ENCODE results near the gene PSMD5.

The PSMD5 gene
- total RNA-seq, result 18.7 to 28.8 (median 23.6) reads per million in 4 donors

DNA sequence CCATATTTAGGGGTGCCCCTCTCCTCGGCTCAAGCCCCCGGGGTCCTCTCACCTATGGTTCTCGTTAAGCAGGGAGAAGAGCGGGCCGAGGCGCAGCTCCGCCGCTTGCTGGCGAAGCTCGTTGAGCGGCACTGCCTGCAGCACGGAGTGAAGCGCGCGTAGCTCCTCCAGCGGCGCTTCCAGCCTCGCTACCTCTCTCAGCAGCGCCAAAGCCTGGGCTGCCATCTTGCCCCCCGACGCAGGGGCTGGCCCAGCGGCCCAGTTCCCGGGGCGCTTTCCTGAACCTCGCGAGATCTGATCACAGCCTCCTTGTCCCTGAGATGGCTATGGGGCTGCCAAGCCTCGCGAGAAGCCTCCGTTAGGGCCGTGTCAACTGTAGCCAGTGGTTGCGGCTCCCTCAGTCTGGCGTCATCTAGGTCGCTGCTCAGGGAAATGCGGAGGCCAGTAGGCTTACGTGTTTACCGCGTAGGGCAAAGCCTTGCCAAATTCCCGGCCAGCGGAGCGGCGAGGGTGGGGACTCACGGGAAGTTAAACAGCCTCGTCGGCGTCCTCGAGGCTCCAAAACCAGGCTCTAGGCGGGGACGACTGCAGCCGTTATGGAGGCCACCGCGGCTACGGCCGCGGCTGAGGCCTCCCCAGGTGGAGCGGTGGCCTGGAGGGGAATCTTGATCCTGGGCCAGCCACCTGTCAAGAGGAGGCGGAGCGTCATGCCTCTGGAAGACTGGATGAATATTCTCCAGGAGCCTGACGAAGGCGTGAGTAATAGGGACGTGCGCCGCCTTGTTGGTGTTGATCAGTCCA lies at the start of gene PSMD5:
PSMD5 (minus strand) TSS at position 238 of the 801 bp plus-strand sequence; CDS start at position 225, 13 bp downstream.
- peak; percentile 94 to 98 (median 95) for DNase-seq

DNA sequence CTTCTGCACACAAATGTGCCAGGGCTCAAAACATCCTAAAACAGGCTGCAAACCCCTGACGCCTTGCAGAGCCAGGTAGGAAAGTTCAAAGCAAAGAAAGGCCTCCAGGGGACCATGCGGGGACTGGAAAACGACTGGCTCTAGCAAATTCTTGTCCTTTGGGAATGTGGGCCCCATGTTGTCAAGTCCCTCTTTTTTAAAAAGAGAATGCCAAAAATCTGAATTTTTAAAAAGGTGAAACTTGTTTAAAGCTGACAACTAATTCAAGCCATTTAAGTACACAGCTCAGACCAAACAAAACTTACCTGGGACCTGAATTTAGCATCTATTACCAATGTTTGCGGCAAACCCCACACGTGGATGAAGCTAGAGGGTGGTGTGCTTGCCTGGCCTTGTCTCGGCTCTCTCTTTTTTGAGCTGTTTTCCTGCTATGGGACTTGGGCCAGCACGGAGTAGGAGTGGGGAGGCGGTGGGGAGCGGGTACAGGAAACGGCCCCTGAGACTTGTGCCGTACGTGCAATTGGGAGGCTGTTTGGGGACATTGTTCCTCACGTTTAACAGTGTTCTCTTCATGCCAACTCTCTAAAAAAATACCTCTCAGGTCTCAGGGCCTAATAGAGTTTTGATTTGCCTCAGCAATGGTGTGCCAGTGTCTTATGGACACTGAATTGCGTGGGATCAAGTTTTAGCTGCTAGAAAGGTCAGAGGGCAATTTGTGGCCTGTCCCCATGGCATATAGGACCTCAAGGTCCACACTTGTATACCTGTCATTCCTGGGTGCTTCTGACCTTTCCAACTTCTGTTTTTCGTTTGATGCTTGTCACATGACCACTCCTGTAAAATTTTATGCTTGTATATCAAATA lies 49.4 kb upstream of the PSMD5 start:
- no peak for DNase-seq

DNA sequence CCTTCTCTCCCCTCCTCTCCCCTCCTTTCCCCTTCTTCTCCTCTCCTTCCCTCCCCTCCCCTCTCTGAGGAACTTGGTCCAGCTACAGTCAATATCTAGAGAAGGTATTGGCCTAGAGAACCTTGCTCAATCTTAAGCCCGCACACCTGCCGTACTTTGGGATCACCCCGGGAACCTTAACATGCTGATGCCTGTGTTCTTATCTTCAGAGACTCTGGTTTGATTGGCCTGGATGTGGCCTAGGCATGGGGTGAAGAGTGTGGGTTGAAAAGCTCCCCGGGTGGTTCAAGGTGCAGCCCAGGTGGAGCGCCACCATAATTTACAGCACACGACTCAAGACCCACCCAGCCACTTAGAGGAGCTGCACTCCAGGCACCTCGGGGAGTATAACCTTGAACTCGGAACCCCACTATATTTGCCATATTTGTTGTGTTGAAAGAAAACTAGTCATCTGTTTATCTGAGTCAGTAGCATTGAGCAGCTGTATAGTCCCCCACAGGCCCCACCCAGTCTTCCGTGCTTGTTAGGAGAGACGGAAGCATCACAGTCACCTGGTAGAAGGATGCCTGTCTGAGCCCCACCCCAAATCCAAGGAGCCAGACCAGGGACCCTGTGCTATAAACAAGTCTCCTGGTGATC lies 48.6 kb upstream of the PSMD5 start:
- peak in 2 of 5 donors; percentile 39 to 83 for DNase-seq

DNA sequence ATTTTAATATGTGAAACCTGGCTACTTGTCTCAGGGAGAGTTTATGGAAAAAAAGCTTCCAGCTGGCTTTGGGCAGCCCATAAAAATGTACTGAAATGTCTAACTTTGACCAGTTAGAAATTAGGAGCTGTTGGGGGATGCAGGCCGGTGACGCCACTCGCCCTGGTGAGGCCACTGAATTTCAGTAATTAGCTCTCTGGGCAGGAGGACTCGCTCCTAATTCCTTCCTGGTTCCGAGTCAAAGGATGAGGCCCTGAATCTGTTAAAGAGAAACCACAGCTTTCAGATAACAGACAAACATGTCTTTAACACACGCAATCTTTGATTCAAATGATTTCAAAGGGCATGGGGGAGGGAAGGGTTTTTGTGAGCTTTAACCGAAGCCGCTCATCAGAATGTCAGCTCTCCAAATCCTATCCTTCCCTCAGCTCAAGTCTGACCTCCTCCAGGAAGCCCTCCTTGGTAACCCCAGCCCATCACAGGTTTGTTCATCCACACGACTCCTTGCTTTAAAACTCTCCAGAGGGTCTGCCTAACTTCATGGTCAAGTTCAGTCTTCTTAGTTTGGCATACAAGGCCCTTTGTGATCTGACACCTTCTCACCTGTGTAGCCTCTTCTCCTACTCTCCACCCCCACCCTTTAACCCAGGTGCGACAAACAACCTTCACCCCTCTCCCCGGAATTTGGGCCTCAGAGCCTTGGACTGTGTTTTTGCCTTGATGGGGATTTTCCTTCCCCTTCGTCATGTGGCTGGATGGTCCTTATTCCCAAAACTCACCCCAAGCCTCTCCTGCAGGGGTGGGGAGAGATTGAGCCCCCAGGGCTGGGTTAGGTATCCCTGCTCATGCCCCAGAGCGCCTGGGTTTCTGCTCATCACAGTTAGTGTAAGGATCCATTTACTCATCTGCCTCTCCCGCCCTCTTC lies 47.9 kb upstream of the PSMD5 start:
- DNase-seq, result peak in 1 of 5 donors; percentile 78

DNA sequence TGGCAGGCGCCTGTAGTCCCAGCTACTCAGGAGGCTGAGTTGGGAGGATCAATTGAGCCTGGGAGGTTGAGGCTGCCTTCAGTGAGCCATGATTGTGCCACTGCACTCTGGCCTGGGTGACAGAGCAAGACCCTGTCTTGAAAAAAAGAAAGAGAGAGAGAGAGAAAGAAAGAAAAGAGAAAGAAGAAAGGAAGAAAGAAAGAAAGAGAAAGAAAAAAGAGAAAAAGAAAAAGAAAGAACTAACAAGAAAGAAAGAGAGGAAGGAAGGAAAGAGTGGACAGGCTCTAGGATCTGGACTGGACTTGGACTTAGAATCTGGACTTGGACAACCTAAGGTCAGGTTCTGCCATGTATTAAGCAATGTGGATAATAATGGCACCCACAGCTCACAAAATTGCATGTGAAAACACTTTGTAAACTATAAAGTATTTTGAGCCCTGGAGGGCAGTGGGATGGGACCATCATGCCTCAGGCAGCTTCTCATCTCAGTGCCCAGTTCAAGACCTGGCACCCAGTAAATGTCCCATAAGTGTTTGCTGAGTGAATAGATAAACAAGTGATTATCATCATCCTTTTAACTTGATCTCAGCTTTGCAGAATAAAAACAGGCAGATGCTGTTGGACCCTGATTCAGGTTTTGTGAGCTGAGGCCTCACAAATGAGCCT lies 47.0 kb upstream of the PSMD5 start:
- DNase-seq, result no peak

DNA sequence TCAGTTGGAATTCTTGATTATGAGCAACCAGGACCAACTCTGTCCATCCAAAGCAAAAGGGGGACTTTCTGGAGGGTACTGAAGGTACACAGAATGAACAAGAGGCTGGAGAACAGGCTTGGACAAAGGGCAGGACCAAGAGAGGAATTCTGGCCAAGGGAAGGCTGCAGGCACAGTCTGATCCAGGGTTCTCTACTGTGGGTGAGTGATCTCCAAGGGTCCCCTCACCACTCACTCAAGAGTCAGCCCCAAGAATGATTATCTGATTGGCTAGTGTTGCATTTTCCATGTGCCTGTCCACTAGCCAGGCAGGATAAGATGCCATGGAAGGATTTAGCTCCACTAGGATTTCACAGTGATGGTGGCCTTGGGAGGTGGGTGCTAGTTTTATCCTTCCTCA lies 45.9 kb upstream of the PSMD5 start:
- DNase-seq, result no peak

DNA sequence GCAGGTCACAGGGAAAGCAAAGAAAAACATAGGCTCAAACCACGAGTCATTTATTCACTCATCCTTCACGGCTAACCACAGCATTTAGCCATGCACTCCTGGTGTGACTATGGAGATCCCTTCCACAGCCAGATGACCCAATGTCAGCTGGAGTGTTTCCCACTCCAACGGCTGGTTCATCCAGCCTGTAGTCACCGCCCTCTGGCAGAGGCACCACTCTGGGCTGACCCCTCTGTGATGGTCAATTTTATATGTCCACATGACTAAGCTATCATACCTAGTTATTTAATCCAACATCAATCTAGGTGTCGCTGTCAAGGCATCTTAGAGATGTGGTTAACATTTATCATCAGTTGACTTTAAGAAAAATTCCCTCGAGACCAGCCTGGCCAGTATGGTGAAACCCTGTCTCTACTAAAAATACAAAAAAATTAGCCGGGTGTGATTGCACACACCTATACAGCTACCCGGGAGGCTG lies 43.8 kb upstream of the PSMD5 start:
- no peak for DNase-seq

DNA sequence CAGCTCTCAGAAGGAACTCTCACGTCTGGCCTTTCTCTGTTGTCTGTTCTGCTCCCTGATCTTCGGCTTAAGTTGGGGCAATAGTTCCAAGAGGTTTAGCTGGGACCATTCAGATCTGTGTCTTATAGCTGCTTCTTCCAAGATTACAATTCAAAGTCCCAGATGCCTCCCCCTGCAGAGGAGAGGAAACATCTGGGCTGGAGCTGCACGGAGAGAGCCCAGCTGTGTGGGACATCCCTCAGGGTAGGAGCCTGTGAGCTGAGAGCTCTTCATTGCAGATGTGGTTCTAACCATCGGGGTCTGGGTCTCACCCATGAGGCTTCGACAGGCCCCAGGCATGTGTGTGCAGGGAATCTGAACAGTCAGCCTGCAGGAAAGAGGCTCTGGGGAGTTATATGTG lies 43.2 kb upstream of the PSMD5 start:
- no peak for DNase-seq

DNA sequence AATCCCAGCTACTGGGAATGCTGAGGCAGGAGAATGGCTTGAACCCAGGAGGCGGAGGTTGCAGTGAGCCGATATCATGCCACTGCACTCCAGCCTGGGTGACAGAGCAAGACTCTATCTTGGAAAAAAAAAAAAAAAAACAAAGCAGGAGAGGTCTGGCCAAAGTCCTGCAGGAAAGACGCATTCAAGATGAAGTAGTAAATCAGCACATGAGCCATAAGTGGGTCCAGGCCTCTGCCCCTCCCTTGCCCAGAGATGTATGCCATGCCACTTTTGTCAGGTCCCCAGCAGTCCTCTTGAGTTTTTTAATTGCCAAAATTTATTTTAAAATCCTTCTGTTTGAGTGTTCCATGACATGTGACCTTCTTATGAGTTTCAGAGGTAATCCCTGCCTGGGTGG lies 42.7 kb upstream of the PSMD5 start:
- no peak for DNase-seq

DNA sequence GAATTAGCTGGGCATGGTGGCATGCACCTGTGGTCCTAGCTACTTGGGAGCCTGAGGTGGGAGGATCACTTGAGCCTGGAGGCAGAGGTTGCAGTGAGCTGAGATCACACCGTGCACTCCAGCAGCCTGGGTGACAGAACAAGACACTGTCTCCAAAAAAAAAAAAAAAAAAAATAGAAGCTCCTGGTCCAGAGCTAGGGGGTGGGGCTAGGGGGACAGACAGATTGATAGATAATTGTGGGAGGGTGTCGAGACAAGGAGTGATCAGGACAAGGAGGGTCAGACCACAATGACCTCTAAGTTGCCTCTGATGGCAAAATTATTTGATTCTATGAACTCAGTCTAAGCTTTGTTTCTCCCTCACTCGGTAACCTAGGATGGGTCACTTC lies 40.9 kb upstream of the PSMD5 start:
- no peak for DNase-seq

DNA sequence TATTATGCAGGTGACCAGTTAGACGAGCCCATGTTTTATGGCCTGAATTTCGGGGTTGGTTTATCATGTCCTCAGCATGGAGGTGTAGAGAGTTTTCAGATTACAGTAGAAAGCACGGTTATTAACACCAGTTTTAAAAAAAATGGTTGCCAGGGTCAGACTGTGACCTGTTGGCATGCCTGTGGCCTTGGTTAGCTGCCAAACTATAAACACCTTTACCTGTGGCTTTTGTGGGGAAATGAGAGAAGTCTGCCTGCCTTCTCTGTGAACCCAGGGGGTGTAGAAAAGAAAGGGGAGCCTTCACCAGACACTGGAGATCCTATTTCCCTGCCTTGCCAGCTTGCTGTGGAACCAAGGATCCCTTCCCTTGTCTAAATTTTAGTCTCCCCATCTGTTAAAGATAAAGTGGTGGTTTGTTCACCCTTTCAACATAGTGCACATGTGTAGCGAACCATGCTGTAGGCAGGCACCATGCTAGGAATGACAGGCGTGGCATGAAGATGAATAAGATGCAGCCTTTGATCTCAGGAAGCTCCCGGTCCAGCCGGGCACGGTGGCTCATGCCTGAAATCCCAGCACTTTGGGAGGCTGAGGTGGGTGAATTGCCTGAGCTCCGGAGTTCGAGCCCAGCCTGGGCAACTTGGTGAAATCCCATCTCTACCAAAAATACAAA lies 40.3 kb upstream of the PSMD5 start:
- DNase-seq, result no peak

DNA sequence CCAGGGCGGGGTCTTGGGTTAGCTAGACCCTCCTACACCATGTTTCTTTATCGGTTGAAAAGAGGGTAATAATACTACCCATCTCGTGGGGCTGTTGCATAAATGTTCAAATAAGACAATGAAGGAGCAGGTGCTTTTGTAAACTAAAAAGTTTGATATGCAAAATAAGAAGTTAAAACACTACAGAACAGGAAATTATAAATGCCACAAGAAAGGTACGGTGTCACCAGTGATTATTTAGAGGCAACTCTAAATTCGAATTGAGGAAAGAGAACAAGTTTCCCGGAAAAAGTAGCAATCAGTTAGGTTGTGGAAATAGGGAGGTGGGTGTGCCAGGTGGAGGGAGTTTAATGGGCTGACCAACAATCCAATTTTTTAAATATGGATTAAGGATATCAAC lies 36.7 kb upstream of the PSMD5 start:
- DNase-seq, result no peak

DNA sequence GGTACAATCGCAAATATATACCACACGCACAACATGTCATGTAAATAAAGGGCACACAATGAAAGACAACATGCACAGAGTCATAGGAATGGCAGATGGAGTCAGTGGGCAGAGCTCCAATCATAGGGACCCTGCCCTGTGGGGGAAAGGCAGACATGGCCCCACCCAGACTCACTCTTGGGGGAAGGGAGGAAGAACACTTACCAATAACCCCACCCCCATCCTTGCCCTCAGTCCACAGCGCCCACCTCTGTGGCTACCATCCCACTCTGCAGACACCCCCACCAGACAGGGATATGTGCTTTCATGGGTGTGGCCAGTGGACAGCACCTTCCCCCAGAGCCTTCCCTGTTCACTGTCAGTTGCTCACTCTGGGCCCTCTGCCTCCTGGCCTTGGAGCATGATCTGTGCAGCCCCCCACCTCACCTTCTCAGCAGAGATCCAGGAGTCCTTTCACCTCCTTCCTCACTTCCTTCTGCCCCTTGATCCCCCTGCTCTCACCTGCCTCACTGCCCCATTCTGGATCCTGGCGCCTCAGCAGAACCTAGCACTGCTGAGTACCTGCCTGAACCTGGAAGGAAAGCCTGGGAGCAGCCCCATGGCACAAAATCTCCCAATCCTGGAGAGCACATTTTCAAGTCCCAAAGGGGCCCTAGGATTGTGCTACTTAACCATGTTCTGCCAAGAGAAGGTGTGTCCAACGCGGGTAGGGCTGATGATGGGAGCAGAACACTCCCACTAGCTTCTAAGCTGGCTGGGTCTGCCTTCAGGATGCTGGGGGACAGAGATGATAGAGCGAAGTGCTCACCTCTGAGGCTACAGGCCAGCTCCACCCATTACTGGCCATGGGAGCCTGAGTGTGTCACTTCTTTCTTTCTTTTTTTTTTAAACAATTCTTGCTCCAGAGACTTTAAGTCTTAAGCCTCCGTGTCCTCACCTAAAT lies 35.7 kb upstream of the PSMD5 start:
- DNase-seq, result peak in 1 of 5 donors; percentile 47

DNA sequence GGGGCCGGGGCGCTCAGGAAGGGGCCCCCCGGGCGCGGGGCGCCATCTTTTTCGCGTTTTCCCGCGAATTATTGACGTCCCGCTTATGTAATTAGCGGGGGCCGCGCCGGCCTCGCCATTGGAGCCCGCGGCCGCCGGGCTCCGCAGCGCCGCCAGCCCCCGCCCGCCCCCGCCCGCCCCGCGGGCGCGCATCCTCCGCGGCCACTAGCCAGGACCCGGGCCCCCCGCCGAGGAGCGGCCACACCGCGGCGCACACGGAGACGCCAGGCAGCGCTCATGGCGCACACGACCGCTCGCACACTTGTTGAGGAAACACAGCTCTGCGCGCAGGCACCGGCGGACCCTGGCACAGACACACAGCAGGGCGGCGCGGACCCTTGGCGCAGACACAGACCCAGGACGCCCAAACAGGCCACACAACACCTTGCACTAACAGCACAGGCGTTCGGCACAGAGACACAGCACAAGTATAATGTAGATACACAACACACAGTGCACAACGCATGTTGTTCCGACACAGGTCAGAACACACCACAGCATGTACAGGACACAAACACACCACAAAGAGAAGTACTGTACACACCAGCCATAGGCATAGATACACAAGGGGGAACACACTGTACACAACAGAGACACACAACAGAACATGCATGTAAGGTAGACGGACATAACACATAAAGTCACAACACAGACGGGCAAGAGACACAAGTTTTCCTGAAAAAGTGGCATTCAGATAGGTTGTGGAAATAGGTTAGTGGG lies 34.7 kb upstream of the PSMD5 start:
- DNase-seq, result peak; percentile 37 to 81 (median 53)

DNA sequence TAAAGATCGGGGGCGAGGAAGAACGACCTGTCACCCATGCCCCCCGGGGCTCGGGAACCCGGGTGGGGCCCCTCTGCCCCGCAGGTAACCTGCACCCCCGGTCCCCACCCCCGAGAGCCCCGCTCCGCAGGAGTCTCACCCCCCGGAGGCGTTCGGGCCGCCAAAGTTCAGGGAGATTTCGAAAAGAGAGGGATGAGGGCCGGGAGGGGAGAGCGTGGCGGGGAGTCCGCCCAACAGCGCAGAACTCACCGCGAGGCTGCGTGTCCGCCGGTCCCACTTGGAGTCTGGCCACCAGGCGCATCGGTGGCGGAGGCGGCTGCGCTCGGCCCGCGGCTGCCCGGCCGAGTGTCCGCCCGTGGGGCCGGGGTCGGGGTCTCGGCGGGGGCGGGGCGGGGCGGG lies 34.1 kb upstream of the PSMD5 start, which contains the start of gene PHF19:
PHF19 (minus strand) TSS at position 347 of the 399 bp plus-strand sequence. CDS start 2,447 bp downstream, outside the sequence.
- DNase-seq, result peak in 2 of 5 donors; percentile 16 to 70

DNA sequence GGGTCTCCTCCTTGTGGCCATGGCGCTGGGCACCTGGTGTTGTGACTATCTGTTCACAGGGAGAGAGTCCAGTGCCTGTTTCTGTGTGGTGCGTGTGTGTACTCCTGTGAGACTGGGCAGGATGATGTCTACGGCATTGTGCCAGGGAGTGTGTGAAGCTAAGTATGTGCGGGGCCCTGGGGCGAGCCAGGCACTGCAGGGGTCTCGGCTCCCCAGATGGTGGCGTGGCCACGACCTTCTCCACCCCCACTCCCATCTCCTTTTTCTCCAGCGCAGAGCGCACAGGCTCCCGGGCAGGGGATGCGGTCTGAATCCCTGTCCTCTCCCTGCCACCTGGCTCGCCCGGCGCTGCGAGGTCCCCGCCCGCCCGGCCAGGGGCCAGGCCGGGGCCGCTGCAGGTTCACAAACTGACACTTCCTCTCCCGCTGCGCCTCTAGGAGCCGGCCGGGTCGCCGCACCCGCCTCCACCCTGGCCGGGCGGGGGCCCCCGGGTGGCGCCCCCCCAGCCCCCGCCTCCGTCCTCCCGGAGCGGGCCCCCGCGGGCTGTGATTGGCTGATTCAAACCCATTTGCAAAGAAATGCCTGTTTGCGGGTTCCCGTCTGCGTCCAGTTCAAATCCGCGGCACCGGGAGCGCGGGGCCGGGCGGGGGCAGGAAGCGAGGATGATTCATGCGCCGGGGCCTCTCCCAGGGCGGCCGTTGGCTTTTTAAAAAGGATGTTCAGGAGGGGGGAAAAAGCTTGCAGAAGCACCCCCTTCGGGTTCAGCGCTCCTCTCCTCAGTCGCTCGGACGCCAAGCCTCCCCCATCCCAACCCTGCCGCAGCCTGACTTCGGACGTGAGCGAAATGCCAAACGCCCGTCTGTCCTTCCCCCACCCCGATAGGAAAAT lies 33.5 kb upstream of the PSMD5 start:
- DNase-seq, result peak; percentile 66 to 96 (median 73)

DNA sequence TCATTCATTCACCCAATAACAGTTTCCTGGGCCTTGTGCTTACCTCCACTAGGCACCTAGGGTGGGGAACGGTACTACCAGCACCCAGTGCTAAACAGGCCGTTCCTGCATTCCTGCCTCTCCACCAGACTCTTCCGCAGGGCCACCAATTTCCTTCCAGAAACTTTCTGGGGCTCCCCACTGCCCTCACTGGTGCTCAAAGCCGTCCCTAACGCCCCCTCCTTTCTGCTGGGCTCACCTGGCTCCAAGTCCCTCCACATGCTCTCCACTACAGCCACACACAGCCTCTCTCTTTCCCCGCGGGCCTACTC lies 32.9 kb upstream of the PSMD5 start:
- no peak for DNase-seq

DNA sequence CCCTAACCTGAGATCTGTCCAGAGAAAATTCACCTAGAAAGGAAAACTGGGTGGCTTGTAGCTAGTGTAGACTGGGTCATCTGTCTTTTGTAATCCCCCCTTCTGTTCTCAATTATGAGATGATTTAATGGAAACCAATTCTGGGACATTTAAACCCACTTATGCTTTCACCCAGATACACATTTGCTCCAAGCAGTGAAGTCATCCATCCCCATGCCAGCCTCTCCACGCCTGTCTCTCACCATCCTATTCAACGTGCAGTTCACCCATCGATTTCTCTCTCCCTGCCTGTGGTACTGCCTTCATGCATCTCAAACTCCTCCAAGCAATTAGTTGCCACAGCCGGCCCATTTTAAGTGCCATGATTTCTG lies 32.5 kb upstream of the PSMD5 start:
- no peak for DNase-seq
